T1000 (cell line): Measurements from ENCODE around the gene ZSWIM1.

Source experiments
- DNase-seq: peaks from one replicate; lab custom pipeline; 2025; ENCODE audit warnings: mixed read lengths; lab: John Stamatoyannopoulos, UW

Gene ZSWIM1

DNA sequence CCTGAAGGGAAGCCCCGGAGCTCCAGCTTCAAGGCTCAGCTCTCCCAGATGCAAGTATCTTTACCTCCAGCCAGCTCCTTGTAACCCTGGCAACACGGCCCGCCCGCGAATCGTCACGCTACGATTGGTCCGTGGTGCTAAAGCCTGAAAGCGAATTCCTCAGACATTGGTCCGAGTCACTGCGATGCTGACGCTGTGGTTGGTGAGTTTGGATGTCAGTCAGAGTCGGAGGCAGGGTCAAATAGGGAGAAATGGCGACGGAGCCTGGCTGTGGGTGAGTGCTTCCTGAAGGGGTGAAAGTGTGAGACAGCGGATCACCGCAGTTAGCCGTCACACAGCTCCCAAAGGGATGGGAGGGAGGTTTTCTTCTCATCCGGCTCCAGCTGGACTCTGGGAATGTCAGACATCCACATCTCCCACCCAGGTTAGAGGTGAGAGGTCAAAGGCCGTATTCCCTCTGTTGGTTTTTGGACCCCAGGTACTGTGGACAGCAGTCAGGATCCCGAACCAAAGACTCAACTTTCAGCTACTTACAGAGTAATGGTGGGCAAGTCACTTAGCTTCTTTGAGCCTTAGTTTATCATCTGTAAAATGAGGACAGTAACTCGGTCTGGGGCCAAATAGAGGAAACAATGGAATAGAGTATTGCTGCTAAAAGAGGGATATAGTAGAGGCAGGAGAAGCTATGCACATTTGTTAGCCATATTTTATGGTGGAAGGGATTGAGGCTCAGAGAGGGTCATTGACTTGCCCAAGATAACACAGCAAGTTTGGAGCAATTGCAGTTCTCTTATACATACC lies at the start of gene ZSWIM1:
TSS of gene ZSWIM1 (plus strand) at position 240 of the 801 bp plus-strand sequence. CDS start 1,366 bp downstream, outside the sequence.
- peak; percentile 100 for DNase-seq

DNA sequence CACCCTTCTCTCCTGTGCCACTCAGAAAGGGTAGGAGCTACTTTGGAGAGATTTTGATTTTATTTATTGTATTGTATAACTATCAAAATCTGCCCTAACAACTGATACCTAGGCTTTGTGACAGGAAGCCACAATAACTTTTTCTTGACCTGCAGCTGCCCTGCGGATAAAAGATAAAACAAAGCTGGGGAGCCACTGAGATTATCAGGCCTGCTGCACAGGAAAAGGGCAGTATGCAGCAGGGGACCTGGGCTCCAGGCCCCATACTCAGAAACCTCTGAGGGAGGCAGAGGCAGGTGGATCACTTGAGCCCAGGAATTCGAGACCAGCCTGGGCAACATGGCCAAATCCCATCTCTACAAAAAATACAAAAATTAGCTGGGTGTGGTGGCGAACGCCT lies 48.4 kb upstream of the ZSWIM1 start:
- DNase-seq = no peak

DNA sequence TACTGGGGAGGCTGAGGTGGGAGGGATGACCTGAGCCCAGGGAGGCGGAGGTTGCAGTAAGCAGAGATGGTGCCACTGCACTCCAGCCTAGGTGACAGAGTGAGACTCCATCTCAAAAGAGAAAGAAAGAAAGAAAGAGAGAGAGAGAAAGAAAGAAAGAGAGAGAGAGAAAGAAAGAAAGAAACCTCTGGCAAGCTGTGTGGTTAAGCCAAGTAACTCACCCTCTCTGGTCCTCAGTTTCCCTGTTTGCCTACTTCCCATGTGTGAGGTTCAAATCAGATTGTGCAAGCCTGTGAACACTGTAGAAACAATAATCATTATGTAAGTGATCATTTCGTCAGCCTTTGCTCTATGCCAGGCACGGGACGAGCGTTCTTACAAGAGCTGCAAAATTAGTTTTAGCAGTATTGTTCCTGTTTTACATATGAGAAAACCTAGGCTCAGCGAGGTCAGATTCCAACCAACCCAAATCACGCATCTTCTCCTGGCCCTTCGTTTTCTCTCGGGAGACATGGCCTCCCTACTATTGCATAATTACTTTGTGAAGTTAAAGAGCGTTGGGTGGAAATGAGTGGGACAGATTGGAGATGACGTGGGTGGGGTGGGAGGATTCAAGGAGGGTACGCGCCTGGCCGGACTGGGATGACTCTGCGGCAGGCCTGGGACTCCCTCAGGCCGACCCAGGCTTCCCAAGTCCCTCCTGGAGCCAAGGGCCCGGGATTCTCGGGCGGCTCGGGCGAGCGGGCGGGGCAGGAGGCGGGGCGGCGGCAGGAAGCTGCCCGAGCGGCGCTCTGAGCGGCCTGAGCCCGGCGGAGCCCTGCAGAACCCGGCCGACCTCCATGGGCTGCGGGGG lies 47.8 kb upstream of the ZSWIM1 start, which contains the start of gene SNX21:
TSS of gene SNX21 (plus strand) at position 770 of the 853 bp plus-strand sequence. CDS start 121 bp downstream, outside the sequence.
- DNase-seq = peak; percentile 93

DNA sequence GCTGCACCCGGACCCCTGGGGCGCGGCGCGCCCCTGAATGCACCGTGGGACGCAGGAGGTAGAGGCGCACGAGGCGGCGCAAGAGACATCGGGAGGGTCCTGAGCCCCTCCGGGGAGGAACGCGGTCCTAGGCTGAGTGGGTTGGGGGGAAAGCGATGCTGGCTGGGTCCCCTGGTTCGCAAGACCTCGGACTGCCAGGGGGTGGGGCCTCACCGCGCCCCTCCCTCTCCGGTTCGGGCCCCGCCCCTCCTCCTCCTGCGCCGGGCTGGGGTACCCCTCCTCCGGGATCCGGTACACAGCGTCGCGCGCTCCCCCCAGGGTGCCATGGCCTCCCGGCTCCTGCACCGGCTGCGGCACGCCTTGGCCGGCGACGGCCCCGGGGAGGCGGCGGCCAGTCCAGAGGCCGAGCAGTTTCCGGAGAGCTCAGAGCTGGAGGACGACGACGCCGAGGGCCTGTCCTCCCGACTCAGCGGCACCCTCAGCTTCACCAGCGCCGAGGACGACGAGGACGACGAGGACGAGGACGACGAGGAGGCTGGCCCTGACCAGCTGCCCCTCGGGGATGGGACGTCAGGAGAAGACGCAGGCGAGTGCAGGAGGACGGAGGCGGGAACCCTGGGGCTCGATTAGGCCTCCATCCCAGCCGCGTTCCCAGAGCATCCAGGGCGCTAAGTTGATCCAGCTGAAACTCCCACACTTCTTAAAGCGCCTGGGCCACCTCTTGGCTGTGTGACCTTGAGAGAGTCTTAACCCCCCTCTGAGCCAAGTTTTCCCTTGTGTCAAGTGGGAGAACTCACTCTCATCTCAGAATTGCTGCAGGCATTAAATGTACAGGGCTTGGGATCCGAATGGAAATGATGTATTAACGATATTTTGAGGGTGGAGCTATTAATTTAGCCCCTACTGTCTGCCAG lies 46.9 kb upstream of the ZSWIM1 start:
- DNase-seq = peak; percentile 83

DNA sequence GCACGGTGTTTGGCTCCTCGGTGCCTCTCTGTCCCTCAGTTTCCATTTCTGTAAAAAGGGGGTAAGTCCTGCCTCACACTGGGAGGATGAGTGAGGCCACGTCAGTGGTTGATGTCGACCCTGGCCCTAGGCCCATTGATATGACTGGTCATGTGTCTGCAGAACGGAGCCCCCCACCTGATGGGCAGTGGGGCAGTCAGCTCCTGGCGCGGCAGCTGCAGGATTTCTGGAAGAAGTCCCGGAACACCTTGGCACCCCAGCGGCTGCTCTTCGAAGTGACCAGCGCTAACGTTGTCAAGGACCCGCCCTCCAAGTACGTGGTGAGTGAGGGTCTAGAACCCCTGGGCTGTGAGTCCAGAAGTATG lies 46.2 kb upstream of the ZSWIM1 start:
- DNase-seq = no peak

DNA sequence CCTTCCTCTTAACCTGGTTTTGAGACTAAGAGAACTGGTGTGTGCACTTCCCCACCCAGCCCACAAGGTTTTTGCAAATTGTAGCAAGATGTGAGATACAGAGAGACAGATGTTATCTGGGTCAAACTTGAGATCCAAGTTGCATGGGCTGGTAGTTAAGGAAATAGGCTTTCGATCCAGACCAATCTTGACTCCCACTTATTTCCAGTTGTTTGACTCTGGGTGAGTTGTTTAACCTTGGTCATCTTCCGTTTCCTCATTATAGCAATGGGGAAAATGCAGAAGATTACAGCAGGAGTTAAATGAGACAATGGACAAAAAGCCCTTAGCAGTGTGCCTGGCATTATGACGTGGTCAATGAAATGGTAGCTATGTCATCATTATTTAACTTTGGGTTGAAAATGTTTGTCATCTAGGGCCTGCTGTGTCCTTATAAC lies 45.7 kb upstream of the ZSWIM1 start:
- no peak for DNase-seq

DNA sequence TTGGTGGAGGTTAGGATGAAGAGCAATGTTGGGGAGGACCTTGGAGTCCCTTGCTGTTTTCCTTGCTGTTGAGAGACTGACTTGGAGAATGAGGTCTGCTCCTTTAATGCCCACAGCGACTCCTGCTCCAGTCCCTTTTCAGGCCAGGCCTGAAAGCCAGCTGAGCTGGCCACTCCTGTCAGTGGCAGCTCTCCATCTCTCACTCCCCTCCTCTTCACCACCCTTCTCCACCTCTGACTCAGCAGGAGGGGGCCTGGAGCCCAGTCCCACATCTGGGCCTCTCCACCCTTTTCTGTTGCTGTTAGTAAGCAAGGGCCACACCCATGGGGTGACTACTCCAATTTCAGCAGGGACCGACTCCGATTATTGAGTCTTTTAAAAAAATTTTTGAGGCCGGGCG lies 45.2 kb upstream of the ZSWIM1 start:
- peak; percentile 45 for DNase-seq

DNA sequence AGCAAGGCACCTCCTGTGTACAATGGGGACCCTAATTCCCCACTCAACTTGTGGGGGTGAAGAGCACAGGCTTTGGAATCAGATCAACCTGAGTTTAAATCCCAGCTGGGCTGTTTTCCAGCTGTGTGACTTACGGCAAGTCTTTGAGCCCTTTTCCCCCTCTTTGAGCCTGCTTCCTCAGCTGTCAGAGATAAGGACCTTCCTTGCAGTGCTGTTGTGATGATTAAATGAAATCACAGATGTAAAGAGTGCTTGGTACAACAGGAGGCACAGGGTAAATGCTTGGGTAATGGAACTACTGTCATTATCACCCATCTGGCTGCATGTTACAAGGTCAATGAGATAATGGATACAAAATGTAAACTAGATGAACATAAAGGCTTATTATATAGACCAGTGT lies 44.2 kb upstream of the ZSWIM1 start:
- DNase-seq = no peak

DNA sequence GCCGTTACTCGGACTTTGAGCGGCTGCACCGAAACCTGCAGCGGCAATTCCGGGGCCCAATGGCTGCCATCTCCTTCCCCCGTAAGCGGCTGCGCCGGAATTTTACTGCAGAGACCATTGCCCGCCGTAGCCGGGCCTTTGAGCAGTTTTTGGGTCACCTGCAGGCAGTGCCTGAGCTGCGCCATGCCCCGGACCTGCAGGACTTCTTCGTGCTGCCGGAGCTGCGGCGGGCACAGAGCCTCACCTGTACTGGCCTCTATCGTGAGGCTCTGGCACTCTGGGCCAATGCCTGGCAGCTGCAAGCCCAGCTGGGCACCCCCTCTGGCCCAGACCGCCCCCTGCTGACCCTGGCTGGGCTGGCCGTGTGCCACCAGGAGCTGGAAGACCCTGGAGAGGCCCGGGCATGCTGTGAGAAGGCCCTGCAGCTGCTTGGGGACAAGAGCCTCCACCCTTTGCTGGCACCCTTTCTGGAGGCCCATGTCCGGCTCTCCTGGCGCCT lies 40.3 kb upstream of the ZSWIM1 start:
- DNase-seq = no peak

DNA sequence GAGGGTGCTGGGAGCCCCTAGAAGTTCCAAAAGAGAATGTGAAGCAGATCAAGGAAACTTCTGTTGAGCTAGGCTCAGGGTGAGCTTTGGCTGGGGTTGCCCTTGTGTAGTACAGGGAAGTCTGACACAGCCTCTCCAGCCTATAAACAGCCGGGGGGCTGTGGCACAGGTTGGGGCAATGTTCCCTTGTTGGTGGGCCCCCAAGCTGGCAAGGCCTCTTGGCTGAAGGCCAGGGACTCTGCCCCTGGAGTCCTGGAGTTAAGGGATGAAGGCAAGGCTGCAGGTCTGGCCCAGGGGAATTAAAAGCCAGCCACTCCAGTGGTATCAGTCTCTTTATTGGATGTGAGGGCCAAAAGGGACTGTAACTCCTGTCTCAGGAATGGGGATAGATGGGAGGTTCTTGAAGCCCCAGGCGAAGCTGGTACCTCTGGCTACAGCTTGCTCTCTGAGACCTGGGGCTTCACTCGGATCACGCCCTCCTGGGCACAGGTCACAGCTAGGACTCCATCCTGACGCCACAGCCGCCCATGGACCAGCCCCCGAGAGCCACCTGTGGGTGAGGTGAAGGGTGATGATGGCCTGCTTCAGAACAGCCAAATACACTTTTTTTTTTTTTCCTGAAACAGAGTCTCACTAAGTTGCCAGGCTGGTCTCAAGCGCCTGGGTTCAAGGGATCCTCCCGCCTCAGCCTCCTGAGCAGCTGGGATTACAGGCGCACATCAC lies 39.5 kb upstream of the ZSWIM1 start:
- no peak for DNase-seq

DNA sequence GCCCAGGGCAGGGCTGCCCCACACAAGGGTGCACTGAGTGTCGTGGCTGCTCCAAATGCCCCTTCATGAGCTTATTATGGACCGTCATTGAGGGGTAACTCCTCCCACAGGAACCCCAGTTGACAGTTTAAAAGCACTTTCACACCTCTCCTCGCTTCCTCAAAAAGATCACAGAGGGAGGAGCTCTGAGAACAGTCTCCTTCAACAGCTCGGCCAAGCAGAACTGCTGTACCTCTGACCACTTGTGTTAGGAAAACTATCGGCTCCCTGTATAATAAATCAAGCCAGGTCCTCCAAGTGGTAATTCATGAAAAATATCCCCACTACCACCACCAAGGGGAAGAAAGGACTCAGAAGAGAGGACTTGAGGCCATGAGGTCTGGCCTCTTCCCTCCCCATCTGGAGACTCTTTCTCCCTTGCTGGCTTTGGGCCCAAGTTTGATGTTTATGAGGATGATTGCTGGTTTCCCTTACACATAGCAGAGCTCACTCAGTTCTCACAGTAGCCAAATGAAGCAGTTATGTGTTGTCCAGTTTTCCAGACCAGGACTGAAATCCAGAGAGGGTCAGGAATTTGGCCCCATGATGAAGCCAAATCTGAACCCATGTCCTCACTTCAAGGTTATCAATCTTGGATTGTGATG lies 38.7 kb upstream of the ZSWIM1 start:
- DNase-seq = no peak

DNA sequence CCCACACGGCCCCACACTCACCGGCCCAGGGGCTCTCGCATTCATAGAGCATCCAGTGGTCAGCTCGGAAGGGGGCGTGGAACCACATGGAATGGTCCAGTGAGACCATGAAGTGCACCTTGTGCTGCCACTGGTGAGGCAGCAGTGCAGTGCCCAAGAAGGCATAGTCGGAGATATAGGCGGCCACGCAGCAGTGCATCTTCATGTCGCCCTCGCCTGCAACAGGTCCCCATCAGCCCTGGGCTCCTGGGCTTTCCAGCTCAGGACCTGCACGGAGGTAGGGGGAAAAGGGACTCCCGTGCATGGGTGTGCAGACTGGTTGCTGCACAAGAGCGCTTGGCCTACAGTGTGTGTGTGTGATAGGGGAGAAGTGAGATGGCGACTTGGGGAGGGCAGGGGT lies 37.5 kb upstream of the ZSWIM1 start:
- DNase-seq = no peak

DNA sequence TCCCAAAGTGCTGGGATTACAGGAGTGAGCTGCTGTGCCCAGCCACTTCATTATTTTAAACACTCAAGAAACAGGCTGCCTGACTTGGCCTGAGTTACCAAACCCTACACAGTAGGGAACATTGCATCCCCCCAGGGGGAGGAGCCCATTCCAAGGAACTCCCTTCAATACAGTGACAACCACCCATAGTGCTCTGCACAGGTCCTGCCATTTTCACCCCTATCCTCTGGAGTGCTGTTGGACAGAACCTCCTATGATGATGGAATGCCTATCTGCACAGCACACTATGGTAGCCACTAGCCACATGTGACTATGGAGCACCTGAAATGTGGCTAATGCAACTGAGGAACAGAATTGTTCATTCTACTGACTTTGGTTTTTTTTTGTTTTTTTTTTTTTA lies 35.6 kb upstream of the ZSWIM1 start:
- no peak for DNase-seq

DNA sequence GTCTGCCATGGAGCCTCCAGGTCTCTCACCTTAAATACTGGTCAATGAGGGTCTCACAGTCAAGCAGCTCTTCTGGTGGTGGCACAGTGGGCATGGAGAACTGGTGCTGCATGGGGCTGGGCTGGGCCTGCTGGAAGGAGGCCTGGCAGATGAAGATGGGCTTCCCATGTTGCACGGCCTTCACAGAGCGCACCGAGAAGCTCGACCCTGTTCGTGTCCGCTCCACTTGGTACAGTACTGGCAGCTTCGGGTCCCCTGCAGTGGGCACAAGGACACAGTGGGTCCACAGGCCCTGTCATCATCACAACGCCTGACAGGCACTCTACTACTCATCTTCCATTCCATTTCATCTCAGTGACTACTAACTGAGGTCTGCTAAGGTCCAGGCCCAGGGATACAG lies 32.6 kb upstream of the ZSWIM1 start:
- DNase-seq = no peak

DNA sequence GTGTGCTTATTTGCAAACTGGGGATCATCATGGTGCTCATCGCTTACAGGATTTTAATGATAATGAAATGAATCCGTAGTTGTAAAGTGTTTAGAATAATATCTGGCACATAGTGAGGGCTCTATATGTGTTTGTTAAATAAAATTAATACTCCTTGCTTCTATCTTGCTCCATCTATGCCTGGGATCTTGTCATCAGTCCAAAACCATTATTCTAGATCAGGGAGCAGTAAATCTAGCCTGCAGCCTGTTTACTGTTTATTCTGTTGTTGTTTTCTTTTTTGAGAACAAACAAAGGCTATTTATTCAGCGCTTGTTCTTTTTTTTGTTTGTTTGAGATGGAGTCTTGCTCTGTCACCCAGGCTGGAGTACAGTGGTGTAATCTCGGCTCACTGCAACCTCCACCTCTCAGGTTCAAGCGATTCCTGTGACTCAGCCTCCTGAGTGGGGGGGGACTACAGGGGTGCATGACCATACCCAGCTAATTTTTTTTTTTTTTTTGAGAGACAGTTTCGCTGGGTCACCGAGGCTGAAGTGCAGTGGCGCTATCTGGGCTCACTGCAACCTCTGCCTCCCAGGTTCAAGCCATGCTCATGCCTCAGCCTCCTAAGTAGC lies 32.0 kb upstream of the ZSWIM1 start:
- DNase-seq = no peak

DNA sequence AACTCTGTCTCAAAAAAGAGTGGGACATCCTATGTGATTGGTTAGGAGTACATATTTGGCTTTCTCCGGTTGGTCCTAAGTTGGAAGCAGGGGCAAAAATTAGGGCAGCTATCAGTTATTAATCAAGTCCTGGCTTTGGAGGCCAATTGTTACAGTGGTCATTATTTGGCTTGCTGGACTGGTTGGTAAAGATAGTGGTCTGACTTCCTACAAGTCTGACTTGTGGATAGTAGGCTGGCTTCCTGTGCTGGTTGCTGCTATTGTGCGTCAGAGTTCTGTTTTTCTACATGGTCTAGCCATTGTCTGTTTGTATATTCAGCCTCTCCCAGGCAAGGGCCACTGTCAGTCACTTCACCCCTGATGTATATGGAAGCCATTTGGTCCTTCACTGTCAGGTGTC lies 30.8 kb upstream of the ZSWIM1 start:
- no peak for DNase-seq

DNA sequence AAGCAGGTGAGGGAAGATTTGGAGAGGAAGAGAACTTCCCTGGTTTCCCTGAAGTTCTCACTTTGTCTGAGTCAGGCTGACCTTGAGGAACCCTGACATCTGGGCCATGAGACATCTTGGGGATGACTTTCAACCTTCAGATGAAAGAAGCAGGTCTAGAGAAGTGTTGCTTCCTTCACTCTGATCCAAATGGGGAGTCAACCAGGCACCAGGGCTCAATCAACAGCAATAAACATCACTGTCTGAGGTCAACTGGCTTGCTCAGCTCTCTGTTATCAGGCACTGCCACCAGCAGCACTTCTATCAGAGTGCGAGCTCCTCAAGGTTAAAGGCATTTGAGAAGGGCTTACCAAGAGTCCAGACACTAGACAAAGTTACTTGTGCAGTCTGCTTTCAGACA lies 30.1 kb upstream of the ZSWIM1 start:
- DNase-seq = no peak

DNA sequence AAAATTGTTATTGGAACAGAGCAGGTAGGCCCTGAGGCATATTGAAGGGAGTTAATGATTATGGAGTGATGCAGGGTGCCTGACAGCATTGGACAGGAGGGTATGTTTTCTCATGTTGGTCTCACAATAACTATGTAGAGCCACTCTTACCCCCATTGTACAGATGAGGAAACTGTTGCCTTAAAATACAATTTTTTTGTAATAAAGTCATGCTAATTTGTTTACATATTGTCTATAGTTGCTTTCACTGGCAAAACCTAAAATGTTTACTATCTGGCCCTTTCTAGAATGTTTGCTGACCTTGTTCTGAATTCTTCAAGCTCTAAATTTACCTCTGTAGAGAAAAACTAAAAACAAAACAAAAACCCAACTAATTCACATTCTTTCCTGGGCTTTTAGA lies 29.5 kb upstream of the ZSWIM1 start:
- no peak for DNase-seq

DNA sequence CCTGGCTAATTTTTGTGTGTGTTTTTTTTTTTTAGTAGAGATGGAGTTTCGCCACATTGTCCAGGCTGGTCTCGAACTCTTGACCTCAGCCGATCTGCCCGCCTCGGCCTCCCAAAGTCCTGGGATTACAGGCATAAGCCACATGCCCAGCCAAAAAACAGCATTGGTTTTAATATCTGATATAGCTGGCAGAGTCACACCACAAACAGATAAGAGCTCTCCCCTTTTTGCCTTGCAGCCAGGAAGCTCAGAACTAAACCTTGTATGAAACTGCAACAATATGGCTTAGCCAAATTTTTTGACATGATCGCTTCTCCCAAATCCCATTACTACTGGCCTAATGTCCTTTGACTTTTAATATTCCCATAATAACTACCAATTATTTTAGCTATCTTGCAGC lies 28.7 kb upstream of the ZSWIM1 start:
- no peak for DNase-seq

DNA sequence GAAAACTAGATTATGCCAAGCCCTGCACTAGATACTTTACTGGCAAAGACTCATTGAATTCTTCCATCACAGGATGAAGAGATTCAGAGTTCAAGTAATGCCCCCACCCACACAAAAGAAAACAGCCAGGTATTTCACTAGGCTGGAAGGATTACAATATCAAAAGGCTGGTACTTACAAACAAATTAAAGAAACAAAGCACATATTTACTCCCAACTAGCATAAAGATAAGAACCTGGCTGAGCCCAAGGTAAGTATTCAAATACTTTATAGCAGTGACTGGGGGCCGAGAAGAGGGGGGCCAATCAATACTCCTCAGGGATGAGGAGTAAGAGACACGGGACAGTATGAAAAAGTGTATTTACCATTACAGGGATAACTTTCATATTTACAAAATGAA lies 27.5 kb upstream of the ZSWIM1 start:
- no peak for DNase-seq
